Ammon's horn (tissue), 1 donor: ENCODE results near the gene NEAT1.

Source experiments
- DNase-seq: peaks from one replicate; pipeline ENCODE4 v3.0.0-alpha.2; 2016; ENCODE audit warnings: low spot score

Gene NEAT1

DNA sequence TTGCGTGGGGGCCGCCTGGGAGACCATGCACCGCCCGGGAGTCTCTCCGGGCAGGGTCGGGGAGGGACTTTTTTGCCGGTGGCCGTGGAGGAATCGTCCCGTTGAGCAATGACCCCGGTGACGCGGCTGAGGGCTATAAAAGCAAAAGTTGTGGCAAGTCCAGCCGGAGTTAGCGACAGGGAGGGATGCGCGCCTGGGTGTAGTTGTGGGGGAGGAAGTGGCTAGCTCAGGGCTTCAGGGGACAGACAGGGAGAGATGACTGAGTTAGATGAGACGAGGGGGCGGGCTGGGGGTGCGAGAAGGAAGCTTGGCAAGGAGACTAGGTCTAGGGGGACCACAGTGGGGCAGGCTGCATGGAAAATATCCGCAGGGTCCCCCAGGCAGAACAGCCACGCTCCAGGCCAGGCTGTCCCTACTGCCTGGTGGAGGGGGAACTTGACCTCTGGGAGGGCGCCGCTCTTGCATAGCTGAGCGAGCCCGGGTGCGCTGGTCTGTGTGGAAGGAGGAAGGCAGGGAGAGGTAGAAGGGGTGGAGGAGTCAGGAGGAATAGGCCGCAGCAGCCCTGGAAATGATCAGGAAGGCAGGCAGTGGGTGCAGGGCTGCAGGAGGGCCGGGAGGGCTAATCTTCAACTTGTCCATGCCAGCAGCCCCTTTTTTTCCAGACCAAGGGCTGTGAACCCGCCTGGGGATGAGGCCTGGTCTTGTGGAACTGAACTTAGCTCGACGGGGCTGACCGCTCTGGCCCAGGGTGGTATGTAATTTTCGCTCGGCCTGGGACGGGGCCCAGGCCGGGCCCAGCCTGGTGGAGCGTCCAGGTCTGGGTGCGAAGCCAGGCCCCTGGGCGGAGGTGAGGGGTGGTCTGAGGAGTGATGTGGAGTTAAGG is at the start of gene NEAT1:
Gene NEAT1, plus strand, starts transcription at position 166 of the 883 bp plus-strand sequence.
- DNase-seq = peak; percentile 95

DNA sequence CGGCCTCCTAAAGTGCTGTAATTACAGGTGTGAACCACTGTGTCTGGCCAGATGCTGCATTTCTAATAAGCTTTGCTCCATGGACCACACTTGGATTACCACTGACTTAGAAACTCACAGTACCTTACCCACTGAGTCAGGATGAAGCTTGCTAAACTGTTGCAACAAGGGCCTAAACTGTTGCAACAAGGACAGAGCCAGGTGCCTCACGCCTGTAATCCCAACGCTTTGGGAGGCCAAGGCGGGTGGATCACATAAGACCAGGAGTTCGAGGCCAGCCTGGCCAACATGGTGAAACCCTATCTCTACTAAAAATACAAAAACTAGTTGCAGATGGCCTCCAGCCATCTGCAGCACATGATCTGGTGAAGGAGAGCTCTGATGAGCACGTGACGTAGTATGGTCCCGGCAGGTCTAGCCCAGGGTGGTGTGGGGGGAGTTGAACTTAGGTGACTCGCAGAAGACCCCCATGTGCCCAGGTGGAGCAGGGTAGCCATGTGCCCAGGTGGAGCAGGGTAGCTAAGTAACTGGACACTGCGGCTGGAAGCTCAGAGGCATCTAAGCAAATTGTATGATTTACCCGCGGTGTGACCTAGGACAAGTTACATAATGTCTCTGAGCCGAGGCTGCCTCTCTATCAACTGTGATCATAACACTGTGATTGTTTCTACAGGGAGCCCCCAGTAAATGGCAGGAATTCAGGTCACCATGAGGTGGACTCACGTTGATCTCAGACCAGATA is 48.6 kb upstream of the NEAT1 start:
- no peak for DNase-seq

DNA sequence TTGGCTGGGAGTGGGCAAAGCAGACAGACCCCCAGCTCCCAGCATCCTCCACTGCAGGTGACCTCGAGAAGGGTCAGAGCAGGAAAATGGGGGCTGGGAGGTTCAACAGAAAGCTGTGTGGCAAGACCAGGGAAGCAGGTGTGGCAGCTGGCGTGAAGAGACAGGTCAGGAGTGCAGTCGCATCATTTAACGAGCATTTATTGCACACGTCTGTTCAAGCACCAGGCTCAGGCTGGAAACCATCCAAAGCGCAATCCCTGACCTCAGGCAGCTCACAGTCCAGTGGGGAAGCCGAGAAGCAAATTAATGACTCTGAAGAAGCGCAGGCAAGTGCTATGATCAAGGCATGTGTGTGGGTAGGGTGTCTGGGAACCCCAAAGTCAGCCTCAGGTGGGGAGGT is 47.6 kb upstream of the NEAT1 start:
- no peak for DNase-seq

DNA sequence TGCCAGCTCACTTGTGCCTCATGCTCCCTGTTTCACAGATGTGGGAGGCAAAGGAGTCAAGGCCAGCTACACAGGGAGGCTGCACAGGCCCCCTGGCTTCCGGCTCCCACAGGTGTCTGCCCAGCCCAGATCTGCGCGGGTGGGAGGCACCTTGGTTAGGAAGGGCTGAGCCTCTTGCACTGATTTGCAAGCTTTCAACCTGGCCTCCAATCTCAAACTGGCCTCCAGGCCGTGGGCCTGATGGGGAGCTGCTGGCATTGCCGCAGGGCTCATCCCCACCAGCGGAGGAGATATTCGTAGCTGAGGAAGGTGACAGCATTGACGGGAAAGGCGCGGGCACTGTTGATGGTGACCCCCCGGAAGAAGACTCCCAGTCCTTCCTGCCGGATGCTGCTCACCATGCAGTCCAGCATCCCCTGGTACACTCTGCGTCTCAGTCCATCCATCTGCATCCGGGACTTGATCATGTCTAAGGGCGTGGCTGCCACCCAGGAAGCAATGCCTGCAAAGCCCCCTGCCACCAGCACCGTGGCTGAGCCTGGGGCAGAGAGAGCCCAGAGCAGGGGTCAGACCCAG is 46.4 kb upstream of the NEAT1 start:
- no peak for DNase-seq

DNA sequence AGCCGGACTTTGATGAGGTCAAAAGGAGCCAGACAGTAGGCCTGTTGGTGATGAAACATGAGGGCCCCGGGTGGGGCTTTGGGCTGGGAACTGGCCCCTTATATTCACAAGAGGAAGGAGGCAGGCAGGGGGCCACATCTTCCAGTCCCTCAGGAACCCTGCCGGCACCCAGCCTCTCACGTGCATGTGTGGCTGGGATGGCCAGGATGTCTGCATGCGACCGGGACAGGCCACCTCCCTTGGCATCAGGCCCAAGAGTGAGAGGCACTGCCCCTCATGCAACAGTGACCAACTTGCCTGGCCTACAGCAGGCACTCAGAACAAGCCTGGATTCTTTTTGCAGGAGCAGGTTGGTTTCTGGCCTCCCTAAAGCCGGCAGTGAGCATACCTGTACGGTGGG is 45.6 kb upstream of the NEAT1 start:
- no peak for DNase-seq

DNA sequence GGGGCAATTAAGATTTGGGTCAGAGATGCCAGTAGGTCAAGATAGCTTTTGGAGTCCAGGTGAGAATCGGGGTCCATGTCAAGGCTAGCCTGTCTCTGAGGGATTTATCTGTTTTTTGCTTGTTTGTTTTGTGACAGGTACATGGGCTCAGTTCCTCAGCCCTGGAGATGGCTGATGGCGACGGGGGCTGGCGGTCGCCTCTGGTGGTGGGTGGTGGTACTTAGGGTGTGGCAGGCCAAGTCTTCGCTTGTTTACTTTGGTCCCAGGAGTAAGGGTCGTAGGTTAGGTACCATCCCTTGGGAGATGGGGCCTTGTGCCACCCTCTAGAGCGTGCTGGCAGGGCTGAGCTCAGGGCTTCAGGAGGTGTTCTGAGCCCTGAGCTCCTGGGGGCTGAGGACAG is 44.8 kb upstream of the NEAT1 start:
- DNase-seq = no peak

DNA sequence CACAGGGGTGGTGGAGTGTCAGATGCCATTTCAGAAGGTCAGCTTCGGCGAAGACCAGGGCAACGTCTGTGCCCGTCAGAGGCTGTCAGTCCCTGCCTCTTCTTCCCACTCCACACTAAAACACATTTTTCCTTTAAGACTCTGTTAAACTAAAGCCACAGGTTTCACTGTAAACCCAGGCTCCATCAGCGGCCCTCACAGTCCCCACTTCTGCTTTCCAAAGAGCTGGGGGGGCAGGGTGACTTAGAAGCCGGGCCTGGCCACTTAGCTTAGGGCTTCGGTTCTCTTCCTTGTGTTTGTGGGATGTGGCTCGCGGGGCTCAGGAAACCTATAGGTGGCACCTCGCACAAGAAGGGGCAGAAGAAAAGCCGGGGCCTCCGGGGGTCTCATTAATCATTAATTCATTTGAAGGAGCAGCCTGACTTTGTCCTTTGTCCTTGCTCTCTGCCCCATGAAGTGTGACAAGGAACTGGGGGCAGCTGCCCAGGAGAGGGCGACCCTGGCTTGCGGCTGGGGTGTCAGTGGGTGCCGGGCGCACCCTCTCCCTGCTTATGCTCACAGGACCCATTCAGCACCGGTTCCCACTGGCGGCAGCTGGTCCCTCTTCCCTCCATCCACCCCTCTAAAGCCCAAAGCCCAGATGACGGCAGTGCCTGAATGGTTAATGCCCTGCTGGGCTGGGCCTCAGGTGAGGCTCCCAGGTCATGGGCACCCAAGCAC is 44.2 kb upstream of the NEAT1 start:
- DNase-seq = no peak

DNA sequence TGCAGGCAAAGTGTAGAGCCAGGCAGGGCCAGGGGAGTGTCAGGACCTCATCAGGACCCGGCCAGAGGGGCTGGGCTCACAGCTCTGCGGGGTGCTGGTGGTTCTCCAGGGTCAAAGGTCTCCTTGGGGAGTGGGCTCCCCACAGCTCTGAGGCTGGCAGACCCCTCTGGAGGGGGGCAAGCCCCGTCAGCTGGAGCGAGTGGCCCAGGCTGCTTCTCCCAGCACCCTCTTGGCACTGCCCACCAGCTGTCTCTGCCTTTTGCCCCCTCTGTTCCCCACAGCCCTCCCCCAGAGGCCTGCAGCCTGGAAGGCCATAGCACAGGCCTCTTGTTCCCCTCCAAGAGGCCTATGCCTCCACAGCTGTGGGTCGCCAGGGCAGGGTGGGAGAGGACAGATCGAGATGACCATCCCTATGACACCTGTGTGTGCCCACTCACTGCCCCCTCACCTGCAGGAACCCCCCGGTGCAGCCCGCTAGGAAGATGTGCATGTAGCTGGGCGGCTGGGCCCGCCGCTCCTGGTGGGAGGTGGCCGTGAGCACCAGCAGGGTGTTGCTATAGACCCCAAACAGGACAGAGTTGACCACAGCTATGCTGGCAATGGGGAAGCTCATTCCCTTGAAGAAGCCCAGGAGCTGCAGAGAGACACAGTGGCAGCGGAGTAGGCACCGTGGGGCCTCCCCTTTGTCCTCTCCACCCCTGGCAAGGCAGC is 43.5 kb upstream of the NEAT1 start:
- no peak for DNase-seq

DNA sequence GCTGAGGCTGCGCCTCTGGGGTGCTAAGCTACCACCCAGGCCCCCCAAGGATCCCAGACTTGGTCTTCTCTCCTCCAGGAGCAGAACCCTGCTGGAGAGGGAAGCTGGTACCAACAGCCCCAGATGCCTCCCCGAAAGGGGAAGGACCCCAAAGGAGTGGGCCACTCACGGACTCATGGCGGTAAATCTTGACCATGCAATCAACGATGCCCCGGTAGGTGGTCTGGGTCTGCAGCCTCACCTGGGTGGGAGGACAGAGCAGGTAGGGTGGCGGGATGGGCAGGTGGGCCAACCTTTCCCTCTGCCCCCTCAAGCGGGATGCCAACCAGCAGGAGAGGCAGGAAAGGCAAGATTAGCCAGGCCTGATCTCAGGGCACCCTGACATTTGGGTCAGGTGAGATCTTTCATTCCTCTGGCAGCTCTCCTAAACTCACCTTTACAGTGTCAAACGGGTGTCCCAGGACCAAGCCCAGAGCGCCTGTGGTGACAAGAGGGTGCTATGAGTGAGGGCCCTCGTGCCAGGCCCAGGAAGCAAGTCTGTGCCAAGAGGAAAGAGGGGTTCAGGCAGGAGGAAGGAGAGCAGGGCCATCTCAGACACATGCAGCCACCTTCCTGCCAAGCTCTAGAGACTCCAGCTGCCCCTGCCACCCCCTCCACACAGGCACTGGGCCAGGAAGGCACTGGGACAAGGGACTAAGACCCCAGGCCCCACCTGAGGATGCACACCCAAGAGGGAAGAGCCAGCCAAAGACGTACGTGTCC is 42.7 kb upstream of the NEAT1 start:
- DNase-seq = no peak

DNA sequence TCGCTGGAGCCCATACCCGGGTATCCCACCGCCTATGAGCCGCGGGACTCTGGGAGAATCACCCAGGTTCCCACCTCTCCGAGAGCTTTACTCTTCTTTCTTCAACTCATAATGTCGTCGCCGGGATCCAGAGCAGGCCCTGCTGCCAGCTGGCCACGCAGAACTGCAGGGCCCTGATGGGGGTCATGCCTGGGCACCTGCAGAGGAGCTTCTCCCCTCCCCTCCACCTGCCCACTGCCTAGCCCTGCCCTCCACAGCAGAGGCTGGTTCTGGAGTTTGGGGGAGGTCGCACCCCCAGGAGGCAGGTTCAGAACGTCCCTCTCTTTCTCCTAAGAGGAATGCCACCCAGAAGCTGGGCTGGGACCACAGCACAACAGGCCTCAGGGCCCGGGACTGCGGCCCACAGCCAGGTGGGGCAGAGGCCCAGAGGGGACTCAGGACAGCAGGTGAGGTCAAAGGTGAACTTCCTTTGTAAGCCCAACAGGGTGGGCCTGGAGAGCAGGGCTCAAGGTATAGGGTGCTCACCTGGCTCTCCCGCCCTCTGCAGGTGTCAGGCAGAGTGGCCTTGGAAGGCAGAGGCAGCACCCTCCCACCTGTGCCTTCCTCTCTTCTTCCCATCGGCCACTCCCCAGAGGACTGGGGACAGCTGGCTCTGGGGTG is 42.0 kb upstream of the NEAT1 start:
- DNase-seq = no peak

DNA sequence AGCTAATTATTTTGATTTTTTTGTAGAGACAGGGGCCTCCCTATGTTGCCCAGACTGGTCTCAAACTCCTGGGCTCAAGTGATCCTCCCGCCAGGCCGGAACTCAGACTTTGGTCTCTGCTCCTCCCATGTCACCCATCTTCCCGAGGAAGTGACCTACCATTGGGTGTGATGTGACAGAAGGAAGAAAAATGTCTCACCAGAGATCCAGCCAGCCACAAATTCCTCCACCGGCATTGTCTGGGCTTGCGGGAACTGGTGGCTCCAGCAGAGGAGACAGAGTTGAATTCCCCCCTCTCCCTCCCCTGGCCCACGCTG is 40.9 kb upstream of the NEAT1 start:
- peak; percentile 31 for DNase-seq

DNA sequence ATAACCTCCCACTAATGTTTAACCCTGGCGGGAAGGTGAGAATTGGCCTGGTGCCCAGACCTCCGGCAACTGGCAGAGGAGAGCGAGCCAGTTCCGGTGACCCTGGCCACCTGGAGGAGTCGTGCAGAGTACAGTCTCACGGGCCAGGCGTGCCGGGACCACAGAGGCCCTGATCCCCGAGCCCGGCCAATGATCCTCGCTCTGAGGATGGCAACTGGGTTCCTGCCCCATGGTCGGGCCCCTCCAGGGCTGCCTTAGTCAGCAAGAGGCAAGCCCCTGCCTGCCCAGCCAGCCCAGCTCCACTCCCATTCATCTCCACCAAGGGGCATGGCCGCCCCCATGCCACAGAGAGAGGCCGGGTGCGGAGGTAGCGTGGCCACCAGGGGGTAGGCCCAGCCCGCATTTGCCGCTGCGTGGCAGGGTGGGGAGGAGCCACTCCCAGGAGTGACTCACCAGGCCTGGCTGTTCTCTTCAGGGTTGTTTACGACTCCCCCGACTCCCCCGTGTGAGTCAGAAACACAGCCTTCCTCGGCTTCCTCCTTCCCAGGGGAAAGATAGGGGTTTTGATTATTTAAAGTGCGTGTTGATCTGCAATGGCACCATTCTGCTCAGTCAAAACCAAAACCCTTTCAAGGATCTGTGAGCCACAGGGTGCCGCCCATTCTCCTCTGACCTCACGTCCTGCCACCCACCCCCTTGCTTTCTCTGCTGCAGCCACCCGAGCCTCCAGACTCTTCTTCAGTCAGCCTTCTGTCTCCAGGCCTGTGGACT is 40.4 kb upstream of the NEAT1 start, which contains the start of gene SLC25A45:
Gene SLC25A45, minus strand, starts transcription at position 614 of the 771 bp plus-strand sequence. CDS start 695 bp downstream, outside the sequence.
- DNase-seq = peak; percentile 95

DNA sequence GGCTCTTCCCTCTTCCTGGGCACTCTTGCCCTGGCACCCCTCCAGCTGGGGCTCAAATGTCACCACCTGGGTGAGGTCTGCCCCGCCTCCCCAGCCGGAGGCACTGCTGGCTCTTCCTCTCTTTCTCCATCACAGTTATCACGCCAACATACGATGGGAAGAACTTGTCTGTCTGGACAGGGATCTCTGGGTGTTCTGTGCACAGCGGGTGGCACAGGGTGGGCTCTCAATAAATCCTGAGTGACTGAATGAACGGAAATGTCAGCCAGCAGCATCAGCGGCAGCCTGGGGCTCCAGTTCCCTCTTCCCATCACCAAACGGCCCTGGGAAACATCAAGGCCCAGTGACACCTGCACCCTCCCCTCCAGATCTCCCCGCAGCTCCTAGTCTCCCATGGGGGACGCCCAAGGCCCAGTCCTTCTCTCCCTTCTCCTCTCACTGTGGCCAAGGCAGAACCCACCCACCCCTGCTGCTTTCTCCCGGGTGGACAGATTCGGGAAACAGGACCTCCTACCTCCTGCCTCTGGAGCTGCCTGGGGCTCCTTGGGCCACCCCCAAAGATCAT is 39.7 kb upstream of the NEAT1 start:
- no peak for DNase-seq

DNA sequence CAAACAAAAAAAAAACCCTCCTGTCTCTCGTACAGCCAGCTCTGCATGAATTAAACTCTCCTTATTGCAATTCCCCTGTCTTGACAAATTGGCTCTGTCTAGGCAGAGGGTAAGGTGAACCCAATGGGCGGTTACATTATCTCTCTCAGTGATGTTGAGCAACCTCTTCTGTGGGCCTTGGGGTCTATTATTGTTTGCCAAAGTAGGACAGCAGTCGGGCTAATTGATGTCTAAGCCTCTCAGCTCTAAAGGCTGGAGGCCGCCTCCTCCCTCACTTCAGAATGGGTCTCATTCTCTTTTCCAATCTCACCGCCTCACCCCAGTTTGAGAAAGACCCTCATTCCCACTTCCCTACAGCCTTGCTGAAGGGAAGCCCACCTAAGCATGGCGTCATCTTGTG is 38.8 kb upstream of the NEAT1 start:
- DNase-seq = no peak

DNA sequence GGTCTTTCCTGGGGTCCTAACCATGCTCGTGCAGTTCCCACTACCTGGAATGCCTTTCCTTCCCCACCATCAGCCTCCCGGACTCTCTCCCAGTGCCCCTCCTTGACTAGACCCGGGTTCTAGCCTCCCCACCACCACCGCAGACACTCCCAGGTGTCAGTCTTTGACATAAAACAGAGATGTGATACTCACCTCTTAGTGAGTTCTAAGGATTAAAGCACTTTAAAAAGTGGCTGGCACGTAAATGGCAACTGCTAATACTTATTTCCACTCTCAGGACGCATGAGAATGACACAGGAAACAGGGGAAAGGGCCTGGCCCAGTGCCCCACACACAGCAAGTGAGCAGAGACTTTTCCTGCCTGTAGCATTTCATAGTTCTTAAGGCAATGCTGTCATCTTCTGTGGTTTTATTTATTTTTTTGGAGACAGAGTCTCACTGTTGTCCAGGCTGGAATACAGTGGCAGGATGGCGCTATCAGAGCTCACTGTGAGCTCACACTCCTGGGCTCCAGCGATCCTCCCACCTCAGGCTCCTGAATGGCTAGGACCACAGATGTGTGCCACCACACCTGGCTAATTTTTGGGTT is 38.2 kb upstream of the NEAT1 start:
- no peak for DNase-seq

DNA sequence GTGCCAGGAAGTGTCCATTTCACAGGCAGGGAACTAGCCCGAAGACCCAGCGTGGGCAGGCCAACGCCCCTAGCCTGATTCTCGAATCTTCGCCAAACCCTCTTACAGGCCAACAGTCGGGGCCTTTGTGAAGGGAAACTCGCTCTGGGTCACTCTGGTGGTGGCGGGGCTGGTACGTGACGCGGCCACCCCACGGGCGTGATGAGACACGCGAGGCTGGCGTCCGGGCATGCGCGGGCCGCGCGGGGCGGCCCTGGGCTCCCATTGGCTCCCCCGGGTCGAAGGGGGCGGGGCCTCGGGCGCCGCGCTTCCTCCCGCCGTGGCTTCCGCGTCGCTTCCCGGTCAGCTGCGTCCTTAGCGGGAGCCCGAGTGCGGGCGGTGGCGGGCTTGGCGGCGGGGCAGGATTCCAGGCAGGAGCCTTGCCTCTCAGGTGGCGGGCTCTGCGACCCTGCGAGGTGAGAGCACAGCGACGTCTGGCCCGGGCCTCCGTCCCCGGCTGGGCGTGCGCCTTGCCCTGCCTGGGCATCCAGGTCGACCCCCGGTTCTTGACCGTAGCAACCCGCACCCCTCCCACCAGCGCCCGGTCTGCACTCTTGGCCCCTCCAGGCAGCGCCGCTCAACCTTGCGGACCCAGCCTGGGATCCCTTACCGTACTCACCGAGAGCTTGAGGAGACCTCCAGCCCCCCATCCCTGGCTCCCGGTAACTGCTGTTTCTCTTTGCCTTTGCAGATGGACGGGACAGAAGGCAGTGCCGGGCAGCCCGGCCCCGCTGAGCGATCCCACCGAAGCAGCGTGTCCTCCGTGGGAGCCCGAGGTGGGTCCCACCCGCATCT is 36.1 kb upstream of the NEAT1 start, which contains the start of gene FRMD8:
Gene FRMD8, plus strand, starts transcription at position 331 of the 834 bp plus-strand sequence. Its CDS starts 400 bp downstream, at position 731.
- DNase-seq = peak; percentile 89

DNA sequence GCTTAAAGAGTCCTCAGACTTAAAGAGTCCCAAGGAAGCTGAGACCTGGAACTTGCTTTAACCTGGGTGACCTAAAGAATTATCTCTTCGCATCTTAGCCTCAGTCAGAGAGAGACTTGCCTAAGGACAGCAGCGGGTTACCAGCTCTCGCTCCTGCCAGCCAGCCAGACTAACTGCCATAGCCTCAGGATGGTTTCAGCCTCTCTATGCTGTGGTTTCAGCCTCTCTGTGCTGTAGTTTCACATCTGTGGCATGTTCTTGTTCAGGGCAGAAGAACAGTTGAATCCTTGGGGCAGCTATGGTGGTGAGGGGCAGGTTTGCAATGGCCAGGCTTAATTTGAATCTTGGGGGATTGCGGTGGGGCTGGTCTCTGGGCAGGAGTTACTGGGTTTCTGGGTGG is 33.9 kb upstream of the NEAT1 start:
- DNase-seq = no peak
